Body of pancreas (tissue), 4 donors: ENCODE data around the gene HOXC10.

Source experiments
- CTCF ChIP-seq, 7 experiments: fragments of 450-650 bp in 4 of 7; fragments of 200-600 bp in 3 of 7; sonication (generic) in 3 of 7; IDR thresholded peaks; one replicate each; pipeline ENCODE4 v1.5.1; 2016 to 2019; ENCODE audit warnings: antibody characterized with exemption in 7 of 7
- POLR2A ChIP-seq, 3 donors: fragments of 450-650 bp; IDR thresholded peaks; one replicate each; pipeline ENCODE4 v1.6.1; 2016; ENCODE audit warnings: antibody characterized with exemption in 3 of 3, mild to moderate bottlenecking in 2 of 3

- no peak for TF ChIP-seq CTCF (IDR thresholded peaks at IDR 0.05)
- TF ChIP-seq POLR2A (IDR thresholded peaks at IDR 0.05), result no peak
Measured at GRCh38 chr12:54026640-54027441, 41.9 kb downstream of the HOXC10 start.
